GM18507 (cell line): Measurements from ENCODE around the gene CCDC149.
"Not testable (repeated sequence)": the region's sequence is repeated elsewhere in the genome, so short reads cannot be mapped to it uniquely, and the experiment has no call there.

Experiments
- DNase-seq: peaks from one replicate; pipeline ENCODE4 v3.0.0; 2011; ENCODE audit warnings: low read depth; ENCODE audit not compliant: insufficient read length; ENCODE audit errors: extremely low spot score
- FAIRE-seq: peaks from 2 replicates; lab custom pipeline; 2011; peaks lifted over from hg19 to GRCh38; lab: Jason Lieb, UNC

Gene CCDC149

GRCh38 chr4:24920008-24920407 is 7.2 kb upstream of the CCDC149 start:
- no peak for DNase-seq
- no peak for FAIRE-seq

GRCh38 chr4:24917076-24917856 is 4.4 kb upstream of the CCDC149 start:
- DNase-seq (no peak), FAIRE-seq (no peak)

DNA sequence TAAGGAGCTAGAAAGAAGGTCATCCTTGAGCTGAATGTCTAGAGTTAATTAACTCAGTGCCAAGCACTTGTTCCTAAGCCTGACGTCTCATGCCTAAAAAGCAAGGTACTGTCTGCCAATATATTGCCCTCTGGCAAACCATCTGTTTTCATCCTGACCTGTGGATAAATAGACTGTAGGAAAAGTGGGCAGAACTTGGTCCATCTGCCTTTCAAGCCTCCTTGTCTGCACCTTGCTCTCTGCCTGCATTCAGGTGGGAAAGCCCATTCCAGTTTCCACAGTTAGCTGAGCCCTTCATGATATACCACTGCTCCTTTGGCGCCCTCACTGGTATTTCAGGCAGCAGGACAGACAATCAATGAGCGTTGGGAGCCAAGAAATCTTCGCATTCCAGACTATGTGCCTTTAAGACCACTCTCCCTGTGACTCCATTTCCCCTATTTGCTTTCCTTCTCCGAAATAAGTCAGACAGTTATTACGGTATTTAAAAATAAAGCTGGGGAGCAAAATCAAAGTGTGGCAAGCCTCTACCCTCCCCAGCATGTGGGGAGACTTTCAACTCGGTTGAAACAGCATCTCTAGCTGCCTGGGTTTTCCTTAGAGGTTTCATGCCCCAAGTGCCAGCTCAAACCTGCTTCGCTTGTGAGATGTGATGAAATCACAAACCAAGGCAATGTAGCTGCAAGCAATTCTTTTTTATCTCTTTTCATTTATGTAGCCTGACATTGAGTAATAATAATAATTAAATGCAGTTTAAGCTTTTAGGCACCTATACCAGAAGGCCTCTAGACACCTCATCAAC is 2.5 kb upstream of the CCDC149 start:
- no peak for DNase-seq
- no peak for FAIRE-seq

DNA sequence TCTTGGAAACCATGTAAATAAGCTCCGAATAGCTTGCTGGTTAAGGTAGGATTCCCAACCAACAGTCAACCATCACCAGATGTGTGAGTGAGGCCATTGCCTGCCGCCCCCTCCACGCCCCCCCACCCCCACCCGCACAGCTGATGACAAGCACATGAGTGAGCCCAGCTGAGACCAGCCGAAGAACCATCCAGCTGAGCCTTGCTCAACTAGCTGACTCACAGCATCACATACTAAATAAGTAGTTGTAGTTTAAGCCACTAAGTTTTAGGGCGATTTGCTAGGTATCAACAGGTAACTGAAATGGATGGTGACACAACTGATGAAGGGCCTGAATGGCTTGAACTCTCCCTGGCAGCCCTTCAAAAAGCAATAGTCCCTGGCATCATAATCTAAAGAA is 1.6 kb upstream of the CCDC149 start:
- FAIRE-seq (no peak), DNase-seq (no peak)

DNA sequence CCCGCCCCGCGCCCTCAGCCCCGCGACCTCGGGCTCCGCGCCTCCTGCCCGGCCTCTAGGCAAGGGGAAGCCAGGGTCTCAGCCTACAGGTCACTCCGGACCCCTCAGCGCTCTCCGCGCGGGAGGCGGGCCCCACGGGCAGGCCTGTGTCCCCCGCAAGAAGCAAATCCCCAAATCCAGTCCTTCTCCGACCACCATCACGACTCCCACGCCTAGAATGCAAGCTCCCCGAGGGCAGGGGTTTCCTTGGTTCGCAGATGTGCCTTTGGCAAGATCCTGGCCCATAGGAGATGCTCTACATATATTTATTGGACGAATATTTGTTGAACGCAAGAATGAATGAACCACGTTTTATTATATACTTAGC is 260 bp upstream of the CCDC149 start:
- FAIRE-seq (no peak), DNase-seq (no peak)

DNA sequence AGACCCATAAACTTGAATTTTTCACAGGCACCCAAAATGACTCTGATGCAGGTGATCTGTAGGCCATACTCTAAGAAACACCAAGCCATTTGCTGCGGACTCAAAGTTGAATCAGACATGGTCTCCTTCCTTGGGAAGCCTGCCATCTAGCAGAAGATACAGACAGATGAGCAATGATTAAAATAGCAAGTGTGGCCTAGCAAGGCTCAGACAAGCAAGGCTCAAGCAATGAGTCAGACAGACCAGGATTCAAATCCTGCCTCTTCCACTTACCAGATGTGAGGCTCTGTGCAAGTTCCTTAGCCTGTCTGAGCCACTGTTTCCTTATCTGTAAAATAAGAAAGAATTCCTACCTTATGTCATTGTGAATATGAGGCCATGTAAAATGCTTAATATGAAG is 2.3 kb downstream of the CCDC149 start:
- FAIRE-seq, result no peak
- DNase-seq, result no peak

DNA sequence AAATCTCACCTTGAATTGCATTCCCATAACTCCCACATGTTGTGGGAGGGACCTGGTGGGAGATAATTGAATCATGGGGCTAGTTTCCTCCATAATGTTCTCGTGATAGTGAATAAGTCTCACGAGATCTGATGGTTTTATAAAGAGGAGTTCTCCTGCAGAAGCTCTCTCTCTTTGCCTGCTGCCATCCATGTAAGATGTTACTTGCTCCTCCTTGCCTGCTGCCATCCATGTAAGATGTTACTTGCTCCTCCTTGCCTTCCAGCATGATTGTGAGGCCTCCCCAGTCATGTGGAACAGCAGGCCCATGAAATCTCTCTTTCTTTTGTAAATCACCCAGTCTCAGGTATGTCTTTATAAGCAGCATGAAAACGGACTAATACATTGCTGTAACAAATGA is 3.2 kb downstream of the CCDC149 start:
- not testable (repeated sequence) for FAIRE-seq

GRCh38 chr4:24897639-24898038 is 15.2 kb downstream of the CCDC149 start:
- FAIRE-seq (no peak), DNase-seq (no peak)

More for the DNA sequence above, 3.2 kb downstream of the CCDC149 start:
- not testable (repeated sequence) for DNase-seq

DNA sequence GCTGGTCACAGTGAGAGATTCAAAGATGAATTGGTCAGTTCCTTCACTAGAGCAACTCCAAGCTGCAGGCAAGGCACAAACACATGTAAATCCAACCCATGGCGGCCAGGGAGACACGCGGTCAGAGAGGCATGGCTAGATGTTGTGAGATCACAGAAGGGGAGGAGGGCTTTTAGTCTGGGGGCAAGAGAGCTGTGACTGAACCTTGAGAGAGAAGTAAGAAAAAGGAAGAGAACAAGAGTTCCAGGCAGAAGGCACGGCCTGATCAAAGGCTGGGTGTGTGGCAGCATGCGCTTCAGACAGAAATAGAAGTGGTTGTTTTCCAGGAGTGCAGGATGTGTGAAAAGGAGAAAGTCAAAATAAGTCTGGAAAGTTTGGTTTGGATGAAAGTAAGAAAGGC is 15.9 kb downstream of the CCDC149 start:
- no peak for DNase-seq
- FAIRE-seq, result no peak

DNA sequence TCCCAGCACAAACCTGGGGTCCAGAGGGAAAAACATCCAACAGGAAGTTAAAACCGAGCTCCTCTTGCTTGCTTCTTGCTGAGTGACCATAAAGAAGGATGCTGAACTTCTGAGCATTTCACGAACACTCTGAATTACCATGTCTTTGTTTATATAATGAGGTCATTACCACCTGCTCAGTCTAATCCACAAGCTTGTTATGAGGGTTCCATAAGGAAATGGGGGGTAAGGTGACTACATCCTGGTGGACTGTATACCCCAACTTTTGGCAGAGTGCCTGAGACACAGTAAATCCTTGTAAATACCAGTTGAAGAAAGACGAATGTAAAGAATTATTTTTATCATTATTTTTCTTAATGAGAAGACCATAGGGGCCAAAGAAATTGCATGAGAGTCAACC is 16.8 kb downstream of the CCDC149 start:
- DNase-seq, result no peak

DNA sequence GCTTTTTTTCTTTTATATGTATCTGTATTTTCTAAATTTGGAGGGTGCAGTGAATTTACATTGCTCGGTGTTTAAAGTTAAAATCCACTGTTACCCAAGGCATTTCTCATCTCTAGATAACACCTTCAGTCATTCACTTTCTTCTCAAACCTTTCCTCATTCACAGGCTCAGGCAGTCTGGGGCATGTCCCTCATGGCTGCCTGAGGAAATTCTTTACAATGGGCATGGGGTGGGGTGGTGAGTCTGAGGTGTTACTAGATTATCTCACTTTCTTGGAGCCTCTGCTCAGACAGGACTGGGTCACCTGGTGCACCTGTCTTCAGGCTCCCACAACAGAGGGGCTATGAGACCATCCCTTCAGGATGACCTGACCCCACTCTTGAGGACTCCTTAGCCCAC is 17.4 kb downstream of the CCDC149 start:
- no peak for FAIRE-seq
- no peak for DNase-seq

More for the DNA sequence above, 16.8 kb downstream of the CCDC149 start:
- FAIRE-seq, result no peak

DNA sequence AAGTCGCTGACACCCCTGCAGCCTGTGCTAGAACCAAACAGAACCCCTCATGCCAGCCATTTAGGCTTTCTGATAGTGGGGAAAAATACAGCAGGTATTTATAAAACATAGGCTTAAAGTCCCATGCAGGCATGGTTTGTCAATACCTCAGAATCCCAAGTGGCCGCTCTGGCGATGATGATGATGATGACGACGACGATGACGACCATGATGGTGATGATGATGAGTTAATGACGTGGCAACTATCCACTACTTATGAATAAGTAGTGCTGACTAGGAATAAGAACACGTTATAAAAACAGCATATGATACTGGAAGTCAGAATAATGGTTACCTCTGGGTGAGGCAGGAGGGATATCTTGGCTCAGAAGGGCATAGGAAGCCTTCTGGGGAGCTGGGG is 18.0 kb downstream of the CCDC149 start:
- FAIRE-seq (no peak), DNase-seq (no peak)

- FAIRE-seq (no peak), DNase-seq (no peak)
Observed at GRCh38 chr4:24894243-24894642, 18.6 kb downstream of the CCDC149 start.

DNA sequence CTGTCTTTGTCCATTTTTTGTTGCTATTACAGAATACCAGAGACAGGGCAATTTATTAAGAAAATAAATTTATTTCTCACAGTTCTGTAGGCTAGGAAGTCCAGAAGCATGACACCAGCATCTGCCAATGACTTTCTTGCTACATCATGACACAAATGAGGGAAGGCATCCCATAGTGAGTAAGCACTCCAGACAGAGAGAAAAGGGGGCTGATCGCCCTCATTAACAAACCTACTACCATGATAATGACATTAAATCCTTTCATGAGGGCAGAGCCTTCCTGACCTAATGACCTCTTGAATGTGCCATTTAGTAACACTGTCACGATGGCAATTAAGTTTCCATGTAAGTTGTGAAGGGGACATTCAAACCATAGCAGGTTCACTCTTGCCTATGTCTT is 20.1 kb downstream of the CCDC149 start:
- no peak for DNase-seq
- FAIRE-seq, result no peak

DNA sequence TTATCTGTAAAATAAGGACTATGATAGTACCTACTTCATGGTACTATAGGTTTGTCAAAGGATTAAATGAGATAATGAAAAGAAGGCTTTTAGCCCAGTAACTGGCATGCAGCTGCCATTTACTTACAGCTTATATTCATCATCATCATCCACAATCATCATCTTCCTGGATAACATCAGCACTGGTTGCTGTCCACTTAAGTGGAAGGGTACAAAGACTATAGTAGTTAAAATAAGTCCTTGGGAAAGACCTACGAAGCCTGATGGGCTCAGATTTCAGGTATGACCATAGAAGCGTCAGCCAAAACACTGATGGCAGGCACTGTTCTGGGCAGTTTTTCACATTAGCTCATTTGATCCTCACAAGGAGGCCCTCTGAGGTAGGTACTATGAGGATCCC is 20.6 kb downstream of the CCDC149 start:
- DNase-seq (no peak), FAIRE-seq (no peak)

DNA sequence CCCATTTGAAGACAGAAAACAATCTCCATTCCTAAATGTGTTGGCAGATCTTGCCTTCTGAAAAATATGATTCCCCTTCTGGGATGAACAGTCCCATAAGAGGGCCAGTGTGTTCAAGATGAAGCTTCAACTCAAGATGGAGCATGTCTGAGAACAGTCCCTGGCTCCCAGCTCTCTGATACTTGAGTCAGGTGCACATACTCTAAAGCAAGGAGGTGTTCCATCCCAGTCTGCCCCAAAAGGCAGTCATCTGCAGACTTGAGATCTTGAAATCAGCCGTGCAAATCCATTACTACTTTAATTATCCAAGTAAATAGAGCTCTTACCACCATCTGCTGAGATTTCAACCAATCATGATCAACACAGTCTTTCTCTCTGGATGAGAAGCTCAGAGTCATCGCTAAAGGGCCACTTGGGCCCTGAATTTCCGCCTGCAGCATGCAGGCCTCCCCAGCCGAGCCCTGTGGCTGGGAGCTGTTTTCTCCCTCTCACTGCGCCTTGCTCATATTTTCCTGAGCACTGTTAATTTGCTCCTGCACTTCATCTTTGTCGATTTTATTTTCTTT is 22.2 kb downstream of the CCDC149 start:
- DNase-seq, result no peak

DNA sequence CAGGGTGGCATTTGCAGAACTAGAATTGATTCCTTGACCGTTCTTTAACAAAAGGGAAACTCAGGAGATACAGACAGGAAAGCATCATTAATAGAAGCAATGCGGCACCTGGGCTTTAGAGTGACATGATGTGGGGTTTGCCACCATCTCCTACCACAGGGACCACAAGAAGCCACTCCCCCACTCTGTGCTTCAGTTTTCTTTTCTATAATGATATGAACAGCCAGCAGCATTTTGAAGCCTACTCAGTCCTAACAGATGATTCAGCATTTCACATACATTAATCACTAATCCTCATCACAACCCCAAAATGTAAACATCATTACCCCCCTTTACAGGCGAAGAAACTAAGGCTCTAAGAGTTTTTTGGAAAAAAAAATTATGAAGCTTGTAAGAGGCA is 22.9 kb downstream of the CCDC149 start:
- DNase-seq (no peak), FAIRE-seq (no peak)

More for the DNA sequence above, 22.2 kb downstream of the CCDC149 start:
- FAIRE-seq, result no peak

DNA sequence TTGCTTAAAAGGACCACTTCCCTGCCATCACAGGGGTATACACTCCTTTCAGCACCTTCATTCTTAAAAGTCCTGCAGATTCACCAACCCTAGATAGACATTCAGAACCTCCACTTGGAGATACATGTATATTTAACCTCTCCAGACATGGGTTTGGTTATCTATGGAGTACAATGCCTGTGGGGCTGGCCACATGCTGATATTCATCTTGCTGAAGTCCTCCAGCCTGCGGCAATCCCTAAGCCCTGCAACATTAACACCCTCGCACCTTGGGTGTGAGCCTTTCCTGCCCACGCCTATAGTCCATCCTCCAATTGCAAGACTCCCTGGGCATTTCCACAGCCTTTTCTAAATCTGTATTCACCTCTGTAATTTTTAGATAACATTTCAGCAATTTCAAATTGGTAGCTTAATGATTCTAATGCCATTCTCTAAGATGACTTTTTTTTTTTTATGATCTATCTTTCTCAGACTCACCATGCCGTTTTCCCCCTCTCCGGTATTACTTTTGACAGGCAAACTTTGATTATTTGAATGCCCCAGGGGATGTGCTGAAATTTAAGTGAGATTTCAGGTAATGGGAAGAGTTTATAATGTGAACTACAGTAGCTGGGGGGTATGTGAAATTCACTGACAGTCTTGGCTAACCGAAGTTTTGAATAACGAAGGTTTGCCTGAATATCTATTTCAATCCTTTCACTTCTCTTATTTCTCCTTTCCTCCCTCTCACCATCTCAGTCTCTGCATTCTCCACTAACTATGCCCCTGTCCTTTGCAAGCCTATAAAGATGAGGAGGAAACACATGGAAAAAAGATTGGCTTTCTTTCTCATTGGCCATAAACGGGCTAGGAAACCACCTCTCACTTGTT is 24.1 kb downstream of the CCDC149 start:
- no peak for DNase-seq
- FAIRE-seq, result no peak

DNA sequence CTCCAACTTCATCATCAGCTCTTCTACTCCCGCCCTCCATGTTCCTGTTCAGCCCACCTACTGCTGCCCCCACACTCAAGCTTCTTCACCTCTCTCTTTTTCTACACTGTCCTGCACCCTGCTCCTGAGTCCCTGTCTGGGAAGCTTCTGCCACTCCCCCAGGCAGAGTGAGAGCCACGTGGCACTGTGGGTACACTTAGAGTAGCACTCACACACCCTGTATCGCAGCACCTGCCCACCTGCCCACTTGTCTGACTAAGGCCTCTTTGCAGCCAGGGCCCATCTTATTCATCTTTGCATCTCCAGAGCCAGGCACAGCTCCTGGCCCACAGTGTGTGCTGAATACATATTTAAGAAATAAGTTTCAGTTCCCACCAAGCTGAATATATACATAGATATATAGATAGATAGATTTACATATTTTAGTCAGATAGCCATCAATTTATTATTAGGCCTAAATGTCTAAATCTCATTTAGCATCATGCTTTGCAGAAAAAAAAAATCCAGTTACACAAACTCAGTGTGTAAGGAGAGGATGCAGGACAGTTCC is 24.9 kb downstream of the CCDC149 start:
- DNase-seq, result no peak
- FAIRE-seq, result no peak
